NCI-H69 (cell line): ENCODE results near the gene DCAF17.

Experiments
- DNase-seq: peaks from one replicate; lab custom pipeline; 2025; lab: John Stamatoyannopoulos, UW

DCAF17 gene, protein sequence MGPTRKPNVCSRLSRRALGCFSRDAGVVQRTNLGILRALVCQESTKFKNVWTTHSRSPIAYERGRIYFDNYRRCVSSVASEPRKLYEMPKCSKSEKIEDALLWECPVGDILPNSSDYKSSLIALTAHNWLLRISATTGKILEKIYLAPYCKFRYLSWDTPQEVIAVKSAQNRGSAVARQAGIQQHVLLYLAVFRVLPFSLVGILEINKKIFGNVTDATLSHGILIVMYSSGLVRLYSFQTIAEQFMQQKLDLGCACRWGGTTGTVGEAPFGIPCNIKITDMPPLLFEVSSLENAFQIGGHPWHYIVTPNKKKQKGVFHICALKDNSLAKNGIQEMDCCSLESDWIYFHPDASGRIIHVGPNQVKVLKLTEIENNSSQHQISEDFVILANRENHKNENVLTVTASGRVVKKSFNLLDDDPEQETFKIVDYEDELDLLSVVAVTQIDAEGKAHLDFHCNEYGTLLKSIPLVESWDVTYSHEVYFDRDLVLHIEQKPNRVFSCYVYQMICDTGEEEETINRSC

DNA sequence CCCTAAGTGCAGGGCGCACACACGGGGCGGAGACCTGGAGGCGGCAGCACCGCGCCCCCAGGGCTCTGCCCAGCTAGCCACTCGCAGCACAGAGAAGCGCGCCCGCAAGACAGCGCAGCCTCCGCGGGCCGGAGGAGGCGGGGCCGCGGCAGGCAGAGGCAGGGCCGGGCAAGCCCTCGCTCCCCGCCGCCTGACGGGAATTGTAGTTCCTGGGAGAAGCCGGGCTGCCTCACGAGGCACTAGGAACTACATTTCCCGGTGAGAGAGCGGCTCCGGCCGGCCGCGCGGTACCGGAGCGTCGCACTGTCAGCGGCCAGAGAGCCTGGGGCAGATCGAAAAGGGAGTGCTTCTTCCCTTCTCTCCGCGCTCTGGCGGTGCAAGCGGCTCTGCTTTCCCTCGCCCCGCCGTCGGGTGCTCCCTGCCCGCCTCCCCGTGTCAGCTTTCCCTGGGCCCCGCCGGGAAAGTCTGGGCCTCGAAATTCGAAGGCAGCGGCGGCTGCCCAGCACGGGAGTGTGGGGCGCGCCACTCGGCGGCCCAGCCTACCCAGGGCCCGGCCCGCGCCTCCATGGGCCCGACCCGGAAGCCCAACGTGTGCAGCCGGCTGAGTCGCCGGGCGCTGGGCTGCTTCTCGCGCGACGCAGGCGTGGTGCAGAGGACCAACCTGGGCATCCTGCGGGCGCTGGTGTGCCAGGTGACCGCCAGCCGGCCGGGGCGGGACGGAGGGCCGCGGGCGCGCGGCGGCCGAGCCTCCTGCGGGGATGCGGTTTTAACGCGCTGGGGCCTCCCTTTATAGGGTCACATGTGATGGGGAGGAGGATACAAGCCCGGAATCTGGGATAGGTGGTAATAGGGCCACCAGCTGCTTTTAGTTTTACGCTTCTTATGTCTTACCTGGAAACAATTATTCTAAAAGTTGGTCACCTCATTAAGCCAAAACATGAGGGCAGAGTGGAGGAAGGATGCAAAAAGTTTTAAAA is at the start of gene DCAF17:
DCAF17 (plus strand) TSS at position 214 of the 977 bp plus-strand sequence; CDS start at position 566, 352 bp downstream.
- DNase-seq: peak; percentile 96

DNA sequence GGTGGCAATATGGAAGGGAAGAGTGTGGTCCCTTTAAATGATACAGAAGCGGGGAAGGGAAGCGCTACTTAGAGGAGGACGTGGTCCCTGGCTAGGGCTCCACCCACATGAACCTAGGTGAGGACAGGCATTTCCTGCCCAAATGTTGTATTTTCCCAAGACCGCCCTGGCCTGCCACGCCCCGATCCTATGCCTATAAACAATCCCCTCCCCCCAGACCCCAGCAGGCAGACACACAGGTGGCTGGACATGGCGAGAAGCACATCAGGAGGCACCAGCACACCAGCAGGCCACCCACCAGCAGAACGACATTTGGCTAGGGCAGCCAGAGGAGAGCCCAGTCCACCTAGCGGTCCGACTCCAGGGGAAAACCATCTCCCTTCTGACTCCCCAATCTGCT is 47.4 kb upstream of the DCAF17 start:
- peak; percentile 82 for DNase-seq

DNA sequence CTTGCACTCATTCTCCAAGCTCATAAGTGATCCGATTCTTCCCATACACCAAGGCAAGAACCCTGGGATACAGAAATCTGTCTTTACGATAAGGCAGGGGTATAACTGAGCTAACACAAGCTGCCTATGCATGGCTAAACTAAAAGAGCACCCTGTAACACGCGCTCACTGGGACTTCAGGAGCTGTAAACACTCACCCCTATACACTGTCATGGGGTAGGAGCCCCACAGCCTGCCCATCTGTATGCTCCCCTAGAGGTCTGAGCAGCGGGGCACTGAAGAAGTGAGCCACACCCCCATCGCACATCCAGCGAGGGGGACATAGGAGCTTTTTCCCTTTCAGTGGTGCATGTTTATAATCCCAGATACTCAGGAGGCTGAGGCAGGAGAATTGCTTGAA is 47.0 kb upstream of the DCAF17 start:
- no peak for DNase-seq

DNA sequence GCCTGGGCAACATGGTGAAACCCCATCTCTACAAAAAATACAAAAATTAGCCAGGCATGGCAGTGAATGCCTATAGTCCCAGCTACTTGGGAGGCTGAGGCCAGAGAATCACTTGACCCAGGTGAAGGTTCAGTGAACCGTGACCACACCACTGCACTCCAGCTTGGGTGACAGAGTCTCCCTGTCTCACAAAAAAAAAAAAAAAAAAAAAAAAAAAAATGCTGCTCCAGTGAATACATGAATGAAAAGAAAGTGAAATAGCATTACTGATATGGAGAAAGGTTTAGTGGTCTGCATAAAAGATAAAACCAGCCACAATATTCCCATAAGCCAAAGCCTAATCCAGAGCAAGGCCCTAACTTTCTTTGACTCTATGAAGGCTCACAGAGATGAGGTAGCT is 44.7 kb upstream of the DCAF17 start:
- no peak for DNase-seq

DNA sequence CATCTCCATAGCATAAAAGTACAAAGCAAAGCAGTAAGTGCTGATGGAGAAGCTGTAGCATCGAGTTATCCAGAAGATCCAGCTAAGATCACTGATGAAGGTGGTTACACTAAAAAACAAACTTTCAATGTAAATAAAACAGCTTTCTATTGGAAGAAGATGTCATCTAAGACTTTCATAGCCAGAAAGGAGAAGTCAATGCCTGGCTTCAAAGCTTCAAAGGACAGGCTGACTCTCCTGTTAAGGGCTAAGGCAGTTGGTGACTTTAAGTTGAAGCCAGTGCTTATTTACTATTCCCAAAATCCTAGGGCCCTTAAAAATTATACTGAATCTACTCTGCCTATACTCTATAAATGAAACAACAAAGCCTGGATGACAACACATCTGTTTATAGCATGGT is 44.2 kb upstream of the DCAF17 start:
- DNase-seq: no peak

DNA sequence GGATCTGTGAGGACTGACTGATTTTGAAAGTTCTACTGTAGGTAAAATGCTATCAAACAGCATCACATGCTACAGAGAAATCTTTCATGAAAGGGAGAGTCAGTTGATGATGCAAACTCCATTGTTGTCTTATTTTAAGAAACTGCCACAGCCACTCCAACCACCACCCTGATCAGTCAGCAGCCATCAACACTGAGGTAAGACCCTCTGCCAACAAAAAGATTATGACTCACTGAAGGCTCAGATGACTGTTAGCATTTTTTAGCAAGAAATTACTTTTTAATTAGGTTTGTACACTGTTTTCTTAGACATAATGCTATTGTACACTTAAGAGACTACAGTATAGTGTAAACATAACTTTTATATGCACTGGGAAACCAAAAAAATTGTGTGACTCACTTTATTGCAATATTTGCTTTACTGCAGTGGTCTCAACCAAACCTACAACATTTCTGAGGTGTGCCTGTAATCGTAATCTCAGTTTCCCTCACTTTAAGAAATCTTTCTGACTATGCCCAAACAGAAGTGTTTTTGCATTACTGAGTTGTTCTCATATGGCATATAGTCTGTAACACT is 43.0 kb upstream of the DCAF17 start:
- DNase-seq: peak; percentile 21

DNA sequence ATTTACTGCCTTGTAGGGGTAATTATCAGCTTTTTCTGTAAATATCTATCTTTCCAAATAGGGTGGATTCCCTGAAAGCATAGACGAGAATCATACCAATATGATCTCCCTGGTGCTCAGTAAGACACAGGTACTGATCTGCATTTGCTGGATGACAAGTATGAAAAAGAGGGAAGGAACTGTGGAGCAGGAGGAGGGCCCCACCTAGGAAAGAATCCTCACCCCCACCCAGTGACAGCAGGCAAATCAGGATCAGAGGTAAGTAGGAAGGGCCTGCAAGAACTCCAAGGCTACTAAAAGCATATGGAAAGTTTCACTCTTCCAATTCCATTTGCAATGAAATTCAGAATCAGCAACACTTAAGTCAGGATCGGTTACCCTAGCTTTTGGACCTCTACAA is 42.5 kb upstream of the DCAF17 start:
- DNase-seq: peak; percentile 9

DNA sequence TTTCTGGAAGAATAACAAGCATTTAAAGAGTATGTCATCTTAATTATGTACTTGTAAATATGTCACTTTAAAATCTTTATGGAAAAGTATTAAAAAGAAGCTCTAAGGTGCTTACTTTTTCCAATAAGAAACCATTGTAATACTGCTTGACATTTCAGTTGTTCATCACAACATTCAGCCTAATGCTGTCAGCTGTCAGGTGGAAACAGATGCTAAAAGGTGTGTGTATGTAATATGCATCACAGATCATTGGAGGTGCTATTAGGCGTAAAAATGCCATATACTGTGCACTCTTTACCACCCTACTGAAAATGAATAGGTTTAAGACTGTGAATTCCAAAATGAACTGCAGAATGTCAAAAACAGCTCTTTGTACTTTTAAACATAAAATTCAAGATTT is 40.5 kb upstream of the DCAF17 start:
- DNase-seq: peak; percentile 52

DNA sequence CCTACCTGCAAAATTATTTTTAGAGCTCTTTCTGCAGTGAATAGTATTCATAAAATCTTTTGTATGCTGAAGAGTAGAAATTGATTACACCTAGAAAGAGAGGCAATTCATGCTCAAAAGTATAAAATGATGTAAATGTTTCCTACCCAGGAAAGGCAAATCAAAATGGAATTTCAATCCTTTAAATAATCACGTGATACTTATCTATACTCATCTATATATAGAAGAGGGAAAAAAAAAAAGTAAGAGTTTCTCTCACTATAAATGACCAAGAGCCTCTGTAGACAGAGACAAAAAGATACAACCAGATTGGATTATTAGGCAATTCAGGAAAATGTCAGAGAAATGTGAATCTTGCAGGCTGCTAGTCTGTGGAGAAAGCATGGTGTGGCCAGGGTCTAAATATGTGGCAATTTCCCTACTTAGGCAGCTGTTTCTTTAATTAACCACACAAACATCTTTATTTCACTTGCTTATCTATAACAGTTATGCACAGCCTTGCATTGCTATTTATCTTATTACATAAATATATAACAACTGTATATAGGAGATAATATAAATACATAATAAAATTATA is 39.8 kb upstream of the DCAF17 start:
- DNase-seq: no peak

DNA sequence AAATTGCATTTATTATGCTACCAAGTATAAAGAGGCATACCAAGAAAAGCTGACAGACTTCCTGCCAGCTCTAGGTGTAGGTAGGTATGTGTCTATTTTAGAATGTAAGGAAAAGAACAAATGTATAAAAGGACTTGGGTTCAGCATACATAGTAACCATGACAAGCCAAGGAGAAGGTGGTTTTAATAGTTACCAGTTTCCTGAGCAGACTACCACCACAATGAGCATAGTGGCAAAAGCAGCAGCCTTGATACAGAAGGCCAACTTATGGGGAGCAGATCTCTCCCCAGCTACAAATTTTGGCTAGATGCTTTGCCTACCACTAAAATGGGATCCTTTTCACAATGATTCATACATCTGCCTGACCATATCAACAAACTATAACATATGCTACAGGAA is 34.7 kb upstream of the DCAF17 start:
- no peak for DNase-seq

DNA sequence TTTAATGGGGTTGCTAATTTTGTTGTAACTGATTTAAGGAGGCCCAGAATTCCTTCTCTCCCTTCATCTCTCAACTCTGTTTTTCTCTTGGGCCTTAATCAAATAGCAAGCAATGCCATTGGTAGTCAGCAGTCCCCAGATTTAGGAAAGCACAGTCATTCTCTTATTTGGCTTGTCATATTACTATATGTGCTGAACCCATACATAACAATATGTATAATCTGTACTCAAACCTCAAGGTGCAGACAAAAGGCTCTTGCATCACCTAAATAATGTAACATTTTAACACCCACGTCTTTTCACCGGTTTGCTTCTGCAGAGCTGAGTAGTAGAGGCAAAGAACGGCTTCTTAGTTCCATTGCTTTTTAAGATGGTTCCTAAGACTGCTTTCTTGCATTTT is 33.6 kb upstream of the DCAF17 start:
- DNase-seq: peak; percentile 51

DNA sequence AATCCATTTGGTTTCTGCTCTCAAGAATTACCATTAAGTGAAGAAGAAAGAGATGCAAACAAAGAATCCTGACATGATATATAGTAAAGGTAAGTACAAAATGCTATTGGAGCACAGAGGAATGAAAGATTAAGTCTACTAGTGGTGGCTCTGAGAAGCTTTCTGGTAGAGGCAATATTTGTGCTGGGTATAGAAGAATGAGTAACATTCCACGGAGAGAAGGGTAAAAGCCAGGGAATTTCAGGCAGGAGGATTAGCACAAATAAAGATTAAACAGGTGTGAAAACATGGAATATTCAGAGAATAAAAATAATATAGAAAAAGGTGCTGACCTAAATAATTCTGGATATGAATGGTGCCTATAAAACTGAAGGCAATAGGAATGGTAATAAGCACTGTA is 32.1 kb upstream of the DCAF17 start:
- DNase-seq: no peak

DNA sequence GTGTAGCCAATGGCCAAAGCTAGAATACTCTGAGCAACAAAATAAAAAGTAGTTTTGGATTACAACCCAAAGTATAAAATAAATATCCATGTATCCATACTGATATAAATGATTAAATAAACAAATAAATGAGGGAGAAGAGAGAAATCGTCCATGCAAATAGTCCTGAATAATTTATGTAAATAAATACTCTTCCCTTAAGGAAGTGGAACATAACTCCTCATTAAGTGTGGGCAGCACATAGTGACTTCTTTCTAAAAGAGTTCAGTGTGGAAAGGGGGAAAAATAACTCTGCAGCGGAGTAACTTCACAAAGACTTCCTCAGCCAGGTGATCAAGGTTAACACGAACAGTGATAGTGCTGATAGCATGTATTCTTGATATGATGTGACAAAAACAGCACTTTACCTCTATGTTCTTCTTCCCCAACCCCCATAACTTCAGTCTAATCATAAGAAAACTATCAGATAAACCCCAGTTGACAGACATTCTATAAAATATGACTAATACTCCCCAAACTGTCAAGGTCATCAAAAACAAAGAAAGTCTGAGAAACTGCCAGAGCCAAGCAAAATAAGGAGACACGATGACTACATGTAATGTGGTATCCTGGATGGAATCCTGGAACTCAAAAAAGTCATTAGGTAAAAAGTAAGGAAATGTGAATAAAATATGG is 31.0 kb upstream of the DCAF17 start:
- no peak for DNase-seq

DNA sequence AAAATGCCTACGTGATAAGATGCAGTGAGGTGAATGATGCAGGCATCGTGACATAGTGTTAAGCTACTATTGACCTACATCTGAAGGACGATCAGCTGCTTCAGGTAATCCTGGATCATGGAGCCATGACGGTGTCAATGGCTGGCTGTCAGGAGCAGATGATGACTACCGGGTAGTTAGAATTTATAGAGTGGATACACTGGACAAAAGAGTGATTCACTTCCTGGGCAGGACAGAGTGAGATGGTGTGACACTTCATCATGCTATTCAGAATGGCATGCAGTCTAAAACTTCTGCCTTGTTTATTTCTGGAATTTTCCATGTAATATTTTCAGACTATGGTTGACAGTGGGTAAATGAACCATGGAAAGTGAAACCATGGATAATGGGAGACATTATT is 29.8 kb upstream of the DCAF17 start:
- no peak for DNase-seq

DNA sequence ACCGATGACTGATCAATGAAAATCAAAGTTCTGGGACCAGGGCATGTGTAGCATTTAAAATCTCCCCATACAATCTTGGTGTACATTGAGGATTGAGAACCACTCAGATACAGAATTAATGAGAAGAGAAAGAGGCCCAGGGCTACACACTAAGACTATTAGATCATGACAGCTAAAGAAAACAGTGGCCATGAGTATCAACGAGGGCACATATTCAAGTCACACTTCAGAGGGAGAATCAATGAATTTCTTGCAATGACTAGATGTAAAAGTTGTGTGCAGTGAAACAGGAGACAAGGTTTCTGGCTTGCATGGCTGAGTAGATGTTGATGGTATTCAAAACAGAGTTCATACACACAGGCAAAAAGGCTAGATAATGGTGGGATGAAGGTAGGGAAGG is 29.3 kb upstream of the DCAF17 start:
- no peak for DNase-seq

DNA sequence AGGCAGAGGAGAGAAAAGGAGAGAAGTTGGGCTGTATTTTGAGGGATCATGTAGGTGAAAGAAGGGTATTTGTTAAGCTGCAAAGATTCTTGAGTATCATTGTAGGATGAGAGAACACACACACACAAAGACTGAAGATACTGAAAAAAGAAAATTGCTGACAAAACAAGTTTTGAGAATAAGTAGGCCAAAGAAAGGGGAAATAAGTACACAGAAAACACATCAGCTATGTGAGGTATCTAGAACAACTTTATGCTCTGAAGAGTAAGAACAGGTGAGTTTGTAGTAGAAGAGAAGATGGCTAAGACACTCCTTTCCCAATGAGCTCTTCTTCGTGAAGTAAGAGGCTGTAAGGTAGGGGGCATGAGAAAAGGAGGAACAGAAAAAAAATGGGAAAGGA is 28.5 kb upstream of the DCAF17 start:
- no peak for DNase-seq

DNA sequence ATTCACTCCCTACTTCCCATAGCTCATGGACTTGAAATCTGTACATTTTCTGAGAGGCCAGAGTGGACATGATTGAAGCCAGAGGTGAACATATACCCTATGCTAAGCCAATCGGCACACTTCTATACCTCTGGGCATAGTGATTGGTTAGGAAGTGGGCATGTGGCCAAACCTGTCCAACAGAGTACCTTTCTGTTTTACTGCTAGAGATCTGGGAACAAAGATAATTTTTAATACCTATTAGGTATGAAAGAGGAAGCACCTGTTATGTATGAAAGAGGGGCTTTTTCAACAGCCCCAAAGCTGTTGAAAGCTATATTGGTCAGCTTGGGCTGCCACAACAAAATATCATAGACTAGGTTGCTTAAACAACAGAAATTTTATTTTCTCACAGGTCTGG is 28.0 kb upstream of the DCAF17 start:
- DNase-seq: no peak

DNA sequence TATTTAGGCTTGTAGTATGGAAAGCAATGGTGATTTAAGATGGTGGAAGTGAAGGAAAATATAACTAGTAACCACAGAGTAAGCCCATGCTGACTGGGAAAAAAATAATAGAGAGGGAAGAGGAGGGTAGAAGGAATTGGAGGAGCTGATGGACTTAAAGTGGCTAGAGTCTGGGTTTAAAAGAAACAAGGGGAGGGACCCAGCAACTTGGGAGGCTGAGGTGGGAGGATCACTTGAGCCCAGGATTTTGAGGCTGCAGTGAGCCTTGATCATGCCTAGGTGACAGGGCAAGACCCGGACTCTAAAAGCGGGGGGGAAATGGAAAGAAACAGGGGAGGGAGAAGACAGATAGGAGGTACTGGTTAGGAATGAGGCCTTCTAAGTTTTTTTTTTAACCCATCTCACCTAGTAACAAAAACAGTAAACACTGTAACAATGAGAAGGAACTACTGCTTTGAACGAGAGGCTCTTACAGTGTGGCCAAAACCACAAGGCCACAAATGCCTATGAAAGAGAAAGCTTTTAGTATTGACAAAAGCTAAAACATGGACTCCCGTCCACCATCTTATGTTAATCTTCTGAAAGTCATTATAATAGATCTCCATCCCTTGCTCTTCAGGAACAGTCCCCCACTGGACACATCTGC is 26.9 kb upstream of the DCAF17 start:
- no peak for DNase-seq

DNA sequence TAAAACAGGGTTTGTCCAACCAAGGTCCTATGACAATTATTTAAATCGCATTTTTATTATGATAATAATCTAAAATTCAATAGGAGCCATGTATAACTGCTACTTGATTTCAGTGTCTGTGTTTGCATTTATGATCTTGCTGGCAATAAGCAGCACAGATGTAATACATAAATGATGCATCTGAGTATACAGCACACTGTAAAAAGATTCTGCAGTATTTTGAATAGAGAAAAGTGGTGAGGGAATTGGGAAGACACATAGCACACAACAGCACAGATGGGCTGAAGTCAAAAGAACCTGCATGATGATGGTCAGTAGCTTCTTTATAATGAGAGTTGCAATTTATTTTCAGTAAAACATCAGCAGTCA is 26.4 kb upstream of the DCAF17 start:
- no peak for DNase-seq

DNA sequence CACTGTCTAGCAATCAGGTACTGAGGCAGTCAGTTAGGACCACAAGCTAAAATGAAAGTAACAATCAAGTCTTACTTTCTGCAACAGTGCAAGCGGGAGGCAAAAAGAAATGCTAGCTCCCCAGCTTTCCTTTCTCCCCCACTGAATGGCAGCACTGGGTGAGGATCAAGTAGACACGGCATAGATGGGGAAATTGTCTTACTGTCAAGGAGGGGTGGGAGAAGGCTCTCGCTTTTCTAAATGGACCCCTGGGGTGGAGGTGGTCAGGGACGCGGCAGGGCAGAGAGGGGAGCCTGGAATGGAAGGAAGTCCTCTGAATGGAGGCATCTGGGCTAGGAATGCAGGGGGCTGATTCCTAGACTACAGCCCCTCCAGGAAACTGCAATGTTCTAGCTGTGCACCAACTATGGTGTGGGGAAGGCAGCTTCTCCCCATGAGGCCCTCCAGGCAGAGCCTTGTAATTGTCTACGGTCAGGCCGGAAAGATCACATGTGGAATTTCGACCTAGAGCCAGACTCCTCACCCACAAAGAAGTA is 24.5 kb upstream of the DCAF17 start:
- DNase-seq: peak; percentile 78

DNA sequence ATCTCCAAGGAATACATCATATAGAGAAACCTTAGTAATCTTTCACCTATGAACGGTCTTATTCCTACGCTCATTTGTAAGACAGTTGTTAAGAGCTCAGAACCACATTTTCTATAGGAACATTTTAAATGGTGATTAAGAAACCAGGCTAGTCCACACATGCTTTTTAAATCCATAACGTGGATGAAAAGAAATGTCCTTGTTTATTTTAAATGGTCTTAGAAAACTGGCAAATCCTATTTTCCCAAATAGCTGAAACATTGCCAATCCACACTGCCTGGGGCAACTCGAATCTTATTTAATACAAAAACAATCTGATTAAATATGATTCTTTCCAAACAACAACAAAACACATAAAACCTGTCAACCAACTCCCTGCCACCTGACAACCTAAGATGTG is 23.9 kb upstream of the DCAF17 start:
- peak; percentile 37 for DNase-seq
